ENCODE data around the gene CLEC10A.
"Not testable (repeated sequence)": the region's sequence is repeated elsewhere in the genome, so short reads cannot be mapped to it uniquely, and the experiment has no call there.

The CLEC10A gene

DNA sequence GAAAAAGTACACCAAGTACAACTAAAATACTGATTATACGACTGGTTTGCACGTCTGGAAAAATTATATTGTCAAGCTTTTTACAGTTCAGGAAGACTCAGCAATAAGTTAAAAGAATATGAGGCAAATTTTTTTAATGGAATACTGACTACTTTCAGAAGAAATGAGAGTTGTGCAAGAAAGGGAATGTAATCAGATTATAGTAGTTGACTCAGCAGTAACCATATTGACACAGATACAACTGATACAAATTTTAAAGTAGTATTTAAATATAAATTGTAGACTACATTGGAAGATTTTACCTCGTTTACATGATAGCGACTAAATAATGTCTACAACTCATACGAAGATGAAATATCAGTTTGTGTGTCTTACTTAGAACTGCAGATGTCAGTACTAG lies 17.9 kb upstream of the CLEC10A start:
- no peaks in the 10 kb centered on the region for H3K36me3 ChIP-seq (ENCODE audit: insufficient read depth)
- no peak overlapping the region for H3K4me2 ChIP-seq
- no peaks in the 10 kb centered on the region for H3K4me1 ChIP-seq (ENCODE audit: low read depth, poor library complexity, severe bottlenecking)
- no peak overlapping the region for H3K27ac ChIP-seq
- TF ChIP-seq, protein P1, sequence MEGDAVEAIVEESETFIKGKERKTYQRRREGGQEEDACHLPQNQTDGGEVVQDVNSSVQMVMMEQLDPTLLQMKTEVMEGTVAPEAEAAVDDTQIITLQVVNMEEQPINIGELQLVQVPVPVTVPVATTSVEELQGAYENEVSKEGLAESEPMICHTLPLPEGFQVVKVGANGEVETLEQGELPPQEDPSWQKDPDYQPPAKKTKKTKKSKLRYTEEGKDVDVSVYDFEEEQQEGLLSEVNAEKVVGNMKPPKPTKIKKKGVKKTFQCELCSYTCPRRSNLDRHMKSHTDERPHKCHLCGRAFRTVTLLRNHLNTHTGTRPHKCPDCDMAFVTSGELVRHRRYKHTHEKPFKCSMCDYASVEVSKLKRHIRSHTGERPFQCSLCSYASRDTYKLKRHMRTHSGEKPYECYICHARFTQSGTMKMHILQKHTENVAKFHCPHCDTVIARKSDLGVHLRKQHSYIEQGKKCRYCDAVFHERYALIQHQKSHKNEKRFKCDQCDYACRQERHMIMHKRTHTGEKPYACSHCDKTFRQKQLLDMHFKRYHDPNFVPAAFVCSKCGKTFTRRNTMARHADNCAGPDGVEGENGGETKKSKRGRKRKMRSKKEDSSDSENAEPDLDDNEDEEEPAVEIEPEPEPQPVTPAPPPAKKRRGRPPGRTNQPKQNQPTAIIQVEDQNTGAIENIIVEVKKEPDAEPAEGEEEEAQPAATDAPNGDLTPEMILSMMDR (conservative IDR thresholded peaks at IDR 0.05; ENCODE audit: low read depth, low read length) = no peak
- H3K9ac ChIP-seq = no peak overlapping the region
- H2AFZ ChIP-seq (ENCODE audit: low read depth) = no peak overlapping the region
- no peaks in the 10 kb centered on the region for H3K79me2 ChIP-seq (ENCODE audit: insufficient read depth, low read depth)
- no peak overlapping the region for H3K4me3 ChIP-seq (IDR thresholded peaks at IDR 0.05; ENCODE audit: insufficient read depth, low read depth, low read length)
- no peaks in the 10 kb centered on the region for H4K20me1 ChIP-seq (ENCODE audit: insufficient read depth)
- no peaks in the 10 kb centered on the region for H3K27me3 ChIP-seq (ENCODE audit: insufficient read depth, low read depth)

DNA sequence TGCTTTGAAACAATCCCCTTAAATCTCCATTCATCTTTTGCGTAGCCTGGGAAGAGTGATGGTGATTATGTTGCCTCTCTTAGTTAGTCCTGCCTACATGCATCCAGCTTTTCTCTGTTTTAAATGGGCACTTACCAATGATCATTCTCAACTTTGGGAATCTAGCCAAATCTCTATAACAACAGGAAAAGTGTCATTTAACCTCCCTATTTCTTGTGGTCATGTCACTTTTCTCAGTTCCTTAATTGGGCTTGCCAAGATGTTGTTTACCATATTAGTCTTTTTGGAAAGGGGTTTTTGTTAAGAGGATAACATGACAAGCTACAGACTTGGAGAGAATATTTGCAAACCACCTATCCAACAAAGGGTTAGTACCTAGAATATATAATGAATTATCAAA lies 15.6 kb upstream of the CLEC10A start:
- TF ChIP-seq, protein P1 (conservative IDR thresholded peaks at IDR 0.05; ENCODE audit: low read depth, low read length) = no peak
- Histone ChIP-seq H3K36me3 (ENCODE audit: insufficient read depth) (no peaks in the 10 kb centered on the region), H3K27ac (no peak overlapping the region), H3K9ac (no peak overlapping the region), H3K79me2 (ENCODE audit: insufficient read depth, low read depth) (no peaks in the 10 kb centered on the region), H2AFZ (ENCODE audit: low read depth) (no peak overlapping the region), H3K4me2 (no peak overlapping the region), H4K20me1 (ENCODE audit: insufficient read depth) (no peaks in the 10 kb centered on the region), H3K4me1 (ENCODE audit: low read depth, poor library complexity, severe bottlenecking) (no peaks in the 10 kb centered on the region), H3K4me3 (IDR thresholded peaks at IDR 0.05; ENCODE audit: insufficient read depth, low read depth, low read length) (no peak overlapping the region), H3K27me3 (ENCODE audit: insufficient read depth, low read depth) (no peaks in the 10 kb centered on the region)

DNA sequence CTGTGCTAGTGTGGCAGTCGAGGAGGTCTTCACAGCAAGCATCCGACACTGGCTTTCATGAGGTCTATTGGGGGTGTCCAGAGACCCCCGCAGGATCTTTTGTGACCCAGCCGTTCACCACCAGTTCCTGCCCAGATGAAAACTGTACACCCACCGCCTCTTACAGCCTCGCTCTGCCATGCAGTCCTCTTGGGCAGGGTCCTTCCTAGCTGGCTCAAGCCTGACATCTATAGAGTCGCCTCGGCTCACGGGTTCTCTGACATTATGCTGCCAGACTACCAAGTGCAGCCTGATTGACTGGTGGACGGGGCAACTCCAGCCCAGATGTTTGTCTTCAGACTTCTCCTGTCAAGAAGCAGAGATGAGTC lies 14.6 kb upstream of the CLEC10A start:
- H3K79me2 ChIP-seq (ENCODE audit: insufficient read depth, low read depth) = no peaks in the 10 kb centered on the region
- H3K9ac ChIP-seq = no peak overlapping the region
- no peak overlapping the region for H3K27ac ChIP-seq
- no peaks in the 10 kb centered on the region for H3K4me1 ChIP-seq (ENCODE audit: low read depth, poor library complexity, severe bottlenecking)
- H2AFZ ChIP-seq (ENCODE audit: low read depth) = no peak overlapping the region
- H4K20me1 ChIP-seq (ENCODE audit: insufficient read depth) = no peaks in the 10 kb centered on the region
- no peak overlapping the region for H3K4me2 ChIP-seq
- H3K27me3 ChIP-seq (ENCODE audit: insufficient read depth, low read depth) = no peaks in the 10 kb centered on the region
- H3K4me3 ChIP-seq (IDR thresholded peaks at IDR 0.05; ENCODE audit: insufficient read depth, low read depth, low read length) = no peak overlapping the region
- TF ChIP-seq, protein P1 (conservative IDR thresholded peaks at IDR 0.05; ENCODE audit: low read depth, low read length) = no peak
- no peaks in the 10 kb centered on the region for H3K36me3 ChIP-seq (ENCODE audit: insufficient read depth)

DNA sequence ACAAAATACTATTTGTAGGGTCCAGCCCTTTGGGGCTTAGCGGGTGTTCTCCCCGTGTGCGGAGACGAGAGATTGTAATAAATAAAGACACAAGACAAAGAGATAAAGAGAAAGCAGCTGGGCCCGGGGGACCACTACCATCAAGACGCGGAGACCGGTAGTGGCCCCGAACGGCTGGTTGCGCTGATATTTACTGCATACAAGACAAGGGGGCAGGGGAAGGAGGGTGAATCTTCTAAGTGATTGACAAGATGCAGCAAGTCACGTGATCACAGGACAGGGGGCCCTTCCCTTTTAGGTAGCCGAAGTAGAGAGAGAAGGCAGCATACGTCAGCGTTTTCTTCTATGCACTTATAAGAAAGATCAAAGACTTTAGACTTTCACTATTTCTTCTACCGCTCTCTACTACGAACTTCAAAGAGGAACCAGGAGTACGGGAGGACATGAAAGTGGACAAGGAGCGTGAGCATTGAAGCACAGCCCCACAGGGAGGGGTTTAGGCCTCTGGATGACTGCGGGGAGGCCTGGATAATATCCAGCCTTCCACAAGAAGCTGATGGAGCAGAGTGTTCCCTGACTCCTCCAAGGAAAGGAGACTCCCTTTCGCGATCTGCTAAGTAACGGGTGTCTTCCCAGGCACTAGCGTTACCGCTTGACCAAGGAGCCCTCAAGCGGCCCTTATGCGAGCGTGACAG lies 11.4 kb upstream of the CLEC10A start:
- not testable (repeated sequence) for H2AFZ ChIP-seq (ENCODE audit: low read depth); H3K4me2 ChIP-seq; H3K27me3 ChIP-seq (ENCODE audit: insufficient read depth, low read depth); H3K79me2 ChIP-seq (ENCODE audit: insufficient read depth, low read depth); H3K4me3 ChIP-seq (IDR thresholded peaks at IDR 0.05; ENCODE audit: insufficient read depth, low read depth, low read length); H3K27ac ChIP-seq; H3K36me3 ChIP-seq (ENCODE audit: insufficient read depth); H3K4me1 ChIP-seq (ENCODE audit: low read depth, poor library complexity, severe bottlenecking); H4K20me1 ChIP-seq (ENCODE audit: insufficient read depth); H3K9ac ChIP-seq

DNA sequence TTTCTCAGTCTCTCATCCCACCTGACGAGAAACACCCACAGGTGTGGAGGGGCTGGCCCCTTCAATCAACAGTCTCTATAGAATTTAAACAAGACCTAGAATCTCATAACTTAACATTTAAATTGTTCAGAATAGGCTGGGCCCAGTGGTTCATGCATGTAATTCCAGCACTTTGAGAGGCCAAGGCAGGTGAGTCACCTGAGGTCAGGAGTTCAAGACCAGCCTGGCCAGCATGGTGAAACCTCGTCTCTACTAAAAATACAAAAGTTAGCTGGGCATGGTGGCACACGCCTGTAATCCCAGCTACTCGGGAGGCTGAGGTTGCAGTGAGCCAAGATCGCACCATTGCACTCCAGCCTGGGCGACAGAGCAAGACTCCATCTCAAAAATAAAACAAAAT lies 9.5 kb upstream of the CLEC10A start:
- not testable (repeated sequence) for H3K9ac ChIP-seq; H3K79me2 ChIP-seq (ENCODE audit: insufficient read depth, low read depth); H2AFZ ChIP-seq (ENCODE audit: low read depth); H3K27ac ChIP-seq; H4K20me1 ChIP-seq (ENCODE audit: insufficient read depth); H3K36me3 ChIP-seq (ENCODE audit: insufficient read depth); H3K4me1 ChIP-seq (ENCODE audit: low read depth, poor library complexity, severe bottlenecking); H3K4me2 ChIP-seq; H3K4me3 ChIP-seq (IDR thresholded peaks at IDR 0.05; ENCODE audit: insufficient read depth, low read depth, low read length); H3K27me3 ChIP-seq (ENCODE audit: insufficient read depth, low read depth)

DNA sequence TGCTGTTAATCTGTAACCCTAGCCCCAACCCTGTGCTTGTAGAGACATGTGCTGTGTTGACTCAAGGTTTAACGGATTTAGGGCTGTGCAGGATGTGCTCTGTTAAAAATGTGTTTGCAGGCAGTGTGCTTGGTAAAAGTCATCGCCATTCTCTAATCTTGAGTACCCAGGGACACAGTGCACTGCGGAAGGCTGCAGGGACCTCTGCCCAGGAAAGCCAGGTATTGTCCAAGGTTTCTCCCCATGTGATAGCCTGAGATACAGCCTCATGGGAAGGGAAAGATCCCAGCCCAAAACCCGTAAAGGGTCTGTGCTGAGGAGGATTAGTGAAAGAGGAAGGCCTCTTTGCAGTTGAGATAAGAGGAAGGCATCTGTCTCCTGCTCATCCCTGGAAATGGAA lies 8.4 kb upstream of the CLEC10A start:
- not testable (repeated sequence) for H4K20me1 ChIP-seq (ENCODE audit: insufficient read depth); H3K4me2 ChIP-seq; H3K27ac ChIP-seq; H3K27me3 ChIP-seq (ENCODE audit: insufficient read depth, low read depth); H3K9ac ChIP-seq; H2AFZ ChIP-seq (ENCODE audit: low read depth); H3K79me2 ChIP-seq (ENCODE audit: insufficient read depth, low read depth); H3K36me3 ChIP-seq (ENCODE audit: insufficient read depth); H3K4me1 ChIP-seq (ENCODE audit: low read depth, poor library complexity, severe bottlenecking); H3K4me3 ChIP-seq (IDR thresholded peaks at IDR 0.05; ENCODE audit: insufficient read depth, low read depth, low read length)

Data from KMS-11 (cell line).